HG03558 (cell line): Measurements from ENCODE around the gene UBASH3A.

Source experiments
- ATAC-seq: cut with Tn5 transposase; IDR thresholded peaks from one replicate; pipeline ENCODE4 v1.9.1; 2021; ENCODE audit warnings: moderate number of reproducible peaks; ENCODE audit not compliant: unreplicated experiment; ENCODE audit errors: extremely low read depth

The UBASH3A gene

DNA sequence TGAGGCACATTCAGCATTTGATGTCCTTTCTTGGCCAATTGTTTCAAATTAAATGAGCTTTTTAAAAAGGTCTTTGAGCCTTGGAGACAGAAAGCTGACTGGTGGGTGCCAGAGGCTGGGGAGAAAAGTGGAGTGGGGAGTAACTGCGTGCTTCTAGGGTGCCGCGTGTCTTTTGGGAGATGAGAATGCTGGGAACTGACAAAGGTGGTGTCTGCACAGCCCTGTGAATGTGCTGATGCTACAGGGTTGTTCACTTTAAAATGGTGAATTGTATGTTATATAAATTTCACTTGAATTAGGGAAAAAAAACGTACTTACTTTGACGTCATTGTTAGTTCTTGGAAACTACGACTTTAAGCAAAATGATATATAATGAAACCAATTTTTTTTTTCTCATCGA lies 29.2 kb upstream of the UBASH3A start:
- no peak for ATAC-seq

DNA sequence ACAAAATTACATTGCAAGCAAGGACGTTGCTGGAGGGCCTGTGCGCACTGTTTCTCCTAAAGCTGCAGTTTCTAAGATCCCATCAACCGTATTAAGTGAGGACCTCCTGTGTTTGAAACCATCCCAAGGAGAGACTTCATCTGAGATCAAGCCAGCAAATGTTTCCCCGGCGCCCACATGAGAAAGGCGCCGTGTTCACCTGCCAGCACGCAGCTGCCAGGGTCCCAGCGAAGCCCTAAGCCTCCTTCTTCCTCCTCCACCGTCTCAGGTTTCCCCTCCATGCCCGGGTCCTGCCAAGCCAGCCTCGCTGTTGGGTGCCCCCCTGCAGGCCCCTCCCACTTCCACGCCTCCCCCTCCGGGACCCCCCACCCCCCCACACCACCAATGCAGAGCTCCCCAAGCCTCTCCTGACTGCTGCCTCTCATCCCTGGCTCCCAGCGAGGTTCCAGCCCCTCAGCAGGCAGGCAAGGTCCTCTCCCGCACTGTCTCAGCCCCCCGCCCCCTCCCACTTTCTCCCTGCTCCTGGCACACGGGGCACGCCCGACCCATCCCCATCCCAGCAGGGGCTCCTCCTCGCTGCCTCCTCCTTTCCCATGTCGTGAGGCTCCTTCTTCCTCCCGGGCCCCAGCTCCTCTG lies 28.7 kb upstream of the UBASH3A start:
- no peak for ATAC-seq

DNA sequence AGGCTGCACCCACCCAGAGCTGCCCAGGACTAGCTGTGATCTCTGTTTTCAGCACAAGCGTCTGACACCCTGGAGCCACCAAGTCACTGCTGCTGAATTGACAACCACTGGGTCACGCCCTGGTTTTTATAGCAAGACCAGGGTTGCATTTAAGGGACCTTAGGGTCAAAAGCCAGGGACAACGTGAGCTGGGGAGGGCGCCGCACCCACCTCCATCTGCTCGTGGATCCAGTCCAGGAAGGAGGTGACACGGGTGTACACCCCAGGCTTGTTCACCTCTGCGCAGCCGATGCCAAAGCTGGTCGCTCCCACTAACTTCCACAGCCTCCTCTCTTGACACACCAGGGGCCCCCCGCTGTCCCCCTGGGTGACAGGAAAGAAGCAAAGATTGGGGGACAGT lies 28.2 kb upstream of the UBASH3A start:
- ATAC-seq, result no peak

DNA sequence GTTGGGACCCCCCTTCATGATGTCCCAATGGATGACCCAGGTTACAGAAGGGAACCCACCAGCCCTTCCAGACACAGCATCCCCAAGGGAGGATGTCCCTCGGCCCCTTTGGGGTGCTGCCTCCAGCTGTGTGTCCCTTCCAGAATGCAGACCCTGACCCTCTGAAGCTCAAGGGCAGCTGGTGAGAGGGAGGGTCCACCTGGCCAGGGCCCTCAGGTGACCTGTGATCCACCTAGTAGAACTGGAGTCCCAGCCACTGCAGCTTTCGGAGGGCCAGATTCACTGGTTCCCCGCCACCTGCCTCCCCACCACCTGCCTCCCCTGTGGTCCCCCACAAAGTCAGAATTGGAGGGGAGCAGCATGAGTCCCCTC lies 27.8 kb upstream of the UBASH3A start:
- no peak for ATAC-seq

DNA sequence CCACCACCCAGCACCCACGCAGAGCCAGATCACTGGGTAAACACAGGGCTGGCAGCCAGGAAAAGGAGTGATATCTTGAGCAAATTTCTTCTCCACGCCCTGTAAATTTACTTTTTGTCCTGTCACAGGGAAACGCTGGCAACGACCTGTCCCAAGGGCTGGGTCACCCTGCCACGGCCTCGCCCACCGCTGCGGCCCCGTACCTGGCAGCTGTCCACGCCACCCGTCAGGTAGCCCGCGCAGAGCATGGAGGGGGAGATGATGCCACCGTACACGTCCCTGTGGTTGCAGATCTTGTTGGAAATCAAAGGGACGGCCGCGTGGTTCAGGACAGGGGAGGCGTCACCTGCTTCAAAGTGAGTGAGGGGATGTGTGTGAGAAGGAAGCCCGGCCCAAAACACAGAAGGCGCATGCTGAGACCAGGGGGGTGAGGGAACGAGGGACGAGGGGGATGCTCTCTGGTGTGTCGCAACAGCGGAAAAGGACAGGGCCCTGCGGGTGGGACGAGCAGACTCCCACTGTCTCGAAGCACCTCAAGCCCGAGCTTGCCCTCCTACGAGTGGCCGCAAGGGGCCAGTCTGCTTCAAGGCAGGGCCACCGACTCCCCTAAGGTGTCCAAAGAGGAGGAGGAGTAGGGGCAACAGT lies 27.2 kb upstream of the UBASH3A start:
- ATAC-seq, result no peak

DNA sequence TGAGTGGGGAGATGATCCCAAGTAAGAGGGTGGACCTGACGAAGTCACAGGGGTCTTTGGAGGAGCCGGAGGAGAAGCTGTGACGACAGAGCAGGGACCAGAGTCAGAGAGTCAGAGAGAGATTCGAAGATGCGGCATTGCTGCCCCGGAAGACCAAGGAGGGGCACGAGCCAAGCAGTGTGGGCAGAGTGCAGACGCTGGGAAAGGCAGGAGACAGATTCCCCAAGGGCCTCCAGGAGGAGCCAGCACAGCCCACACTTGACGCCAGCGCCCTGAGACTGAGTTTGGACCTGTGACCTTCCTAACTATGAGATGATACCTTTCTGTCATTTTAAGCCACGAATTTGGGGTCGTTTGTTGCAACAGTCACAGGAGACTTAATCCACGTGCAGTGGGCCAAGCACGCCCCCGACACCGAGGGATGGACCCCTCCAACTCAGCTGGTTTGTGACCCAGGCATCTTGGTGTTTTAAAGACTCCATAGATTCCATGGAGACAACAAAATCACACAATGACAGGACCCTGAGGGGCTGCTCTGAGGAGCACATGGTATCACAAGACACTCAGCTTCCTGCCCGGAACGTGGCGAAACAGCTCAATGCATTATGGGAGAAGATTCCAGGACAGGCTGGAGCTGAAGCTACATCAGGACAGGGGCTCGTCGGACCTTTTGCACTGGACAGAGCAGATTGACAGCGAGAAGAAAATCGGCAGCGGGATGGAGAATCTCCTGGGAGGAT lies 26.3 kb upstream of the UBASH3A start:
- ATAC-seq, result no peak

DNA sequence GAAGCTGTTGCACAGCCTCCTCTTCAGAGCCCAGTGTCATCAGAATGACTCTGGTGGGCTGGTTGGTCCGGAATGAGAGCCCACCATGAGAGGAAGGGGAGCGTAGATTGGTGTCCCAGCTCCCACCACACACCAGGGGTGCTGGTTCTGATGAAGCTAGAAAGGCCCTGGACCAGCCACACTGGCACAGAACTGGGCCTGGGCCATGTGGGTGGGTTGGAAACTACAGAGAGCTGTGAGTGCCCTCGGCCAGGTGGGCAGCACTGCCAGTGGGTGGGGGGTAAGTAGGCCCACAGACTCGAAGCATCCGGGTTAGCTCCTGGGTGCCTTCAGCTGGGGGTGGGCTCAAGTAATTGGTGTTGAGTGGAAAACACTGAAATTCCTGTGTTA lies 25.8 kb upstream of the UBASH3A start:
- no peak for ATAC-seq

DNA sequence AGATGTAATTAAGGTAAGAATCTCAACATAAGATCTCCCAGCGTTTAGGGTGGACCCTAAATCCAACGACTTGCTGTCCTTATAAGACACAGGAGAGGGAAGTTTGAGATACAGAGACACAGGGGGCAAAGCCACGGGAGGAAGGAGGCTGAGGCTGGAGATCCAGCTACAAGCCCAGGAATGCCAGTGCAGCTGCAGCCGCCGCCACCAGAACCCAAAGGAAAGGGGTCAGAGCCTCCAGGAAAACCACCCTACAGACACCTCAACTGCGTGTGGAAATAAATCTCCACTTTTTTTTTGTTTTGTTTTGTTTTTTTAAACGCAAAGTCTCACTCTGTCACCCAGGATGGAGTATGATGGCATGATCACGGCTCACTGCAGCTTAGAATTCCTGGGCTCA lies 25.3 kb upstream of the UBASH3A start:
- ATAC-seq, result no peak

DNA sequence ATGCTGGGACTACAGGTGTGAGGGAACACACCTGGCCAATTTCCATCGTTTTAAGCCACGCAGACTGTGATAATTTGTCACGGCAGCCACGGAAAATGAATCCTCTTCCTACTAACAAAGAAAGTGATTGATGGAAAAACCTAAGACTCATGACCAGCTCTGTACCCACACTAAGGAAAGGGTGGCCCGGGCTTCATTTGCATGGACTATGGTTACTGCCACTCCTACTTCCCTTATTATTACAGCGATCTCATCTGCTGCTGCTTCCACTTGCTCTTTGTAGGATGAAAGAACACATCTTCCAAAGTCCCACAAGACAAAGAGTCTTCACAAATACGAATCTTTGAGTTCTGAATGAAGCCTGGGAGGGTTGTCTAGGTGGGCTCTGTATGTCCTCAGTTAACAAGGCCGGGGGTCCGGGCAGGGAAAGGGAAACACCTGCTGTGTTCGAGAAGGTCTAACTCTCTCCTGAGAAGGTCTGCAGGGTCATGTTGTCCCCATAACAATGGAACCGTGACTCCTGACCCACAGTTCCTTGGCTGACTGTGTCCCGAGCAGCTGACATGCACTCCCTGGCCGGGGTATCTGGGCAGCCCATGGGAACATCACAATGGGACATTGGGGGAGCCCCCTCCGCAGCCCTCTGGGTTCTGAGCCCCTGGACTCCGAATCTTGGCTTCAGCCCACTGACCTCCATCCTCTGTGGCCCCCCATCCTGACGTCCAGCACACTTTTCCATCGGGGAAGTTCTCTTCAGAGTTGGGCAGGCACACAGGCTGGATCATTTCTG lies 24.1 kb upstream of the UBASH3A start:
- ATAC-seq, result no peak

DNA sequence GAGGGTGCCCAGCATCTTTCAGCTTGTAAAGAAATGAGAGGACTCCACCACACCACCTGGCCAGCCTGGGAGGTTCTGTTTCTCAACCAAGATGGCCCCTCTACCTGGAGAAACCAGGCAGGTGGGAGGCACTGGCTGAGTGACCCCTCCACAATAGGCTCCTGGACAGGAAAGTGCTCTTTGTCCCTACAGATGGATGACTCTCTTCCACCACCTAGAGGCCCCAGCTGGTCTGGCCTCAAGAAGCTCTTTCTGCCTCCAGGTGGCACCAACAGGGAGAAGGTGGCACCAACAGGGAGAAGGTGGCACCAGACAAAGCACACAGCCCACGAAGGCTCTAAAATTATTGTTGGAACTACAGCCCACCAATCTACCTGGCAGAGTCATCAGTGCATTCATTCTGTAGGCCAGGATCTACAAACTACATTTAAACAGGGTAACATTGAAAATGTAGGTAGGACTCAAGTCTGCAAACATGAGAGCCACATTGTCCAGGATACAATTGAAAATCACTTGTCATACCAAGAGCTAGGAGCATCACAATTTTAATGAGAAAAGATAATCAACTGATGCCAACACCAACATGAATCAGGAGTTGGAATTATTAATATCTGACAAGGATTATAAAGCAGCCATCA lies 22.2 kb upstream of the UBASH3A start:
- no peak for ATAC-seq

DNA sequence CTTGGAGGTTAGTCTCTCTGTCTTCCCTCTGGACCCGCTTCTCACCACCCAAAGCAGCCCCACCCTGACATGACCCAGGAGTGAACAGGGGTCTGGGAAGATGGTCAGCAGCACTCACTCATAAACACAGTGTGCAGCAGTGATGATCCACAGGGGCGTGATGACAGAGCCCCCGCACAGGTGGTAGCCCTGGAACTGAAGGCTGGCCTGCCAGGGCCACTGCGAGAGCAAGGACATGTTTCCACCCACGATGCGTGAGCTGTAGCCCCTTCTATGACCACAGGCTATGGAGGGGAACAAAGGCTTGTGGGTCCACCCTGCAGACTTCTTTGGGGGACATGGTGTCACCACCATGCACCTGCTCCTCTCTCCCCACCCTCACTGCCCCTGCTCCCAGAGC lies 20.8 kb upstream of the UBASH3A start:
- no peak for ATAC-seq

DNA sequence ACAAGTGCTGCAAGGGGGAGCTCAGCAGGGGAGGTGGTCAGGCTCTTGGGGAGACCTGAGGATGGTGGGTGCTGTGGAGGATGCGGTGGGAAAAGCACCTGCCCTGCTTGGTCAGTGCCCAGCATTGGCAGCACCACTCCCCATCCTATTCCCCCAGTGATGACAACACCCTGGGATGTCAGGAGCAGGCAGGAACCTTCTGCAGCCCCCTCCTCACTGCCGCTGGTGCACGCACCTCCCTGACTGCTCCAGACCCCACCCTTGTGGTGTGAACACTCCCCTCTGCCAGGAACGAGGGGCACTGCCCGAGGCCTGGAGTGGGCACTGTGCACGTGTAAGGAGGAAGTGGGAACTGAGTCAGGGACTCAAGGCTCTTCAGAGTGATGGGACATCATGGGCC lies 20.4 kb upstream of the UBASH3A start:
- ATAC-seq, result no peak

DNA sequence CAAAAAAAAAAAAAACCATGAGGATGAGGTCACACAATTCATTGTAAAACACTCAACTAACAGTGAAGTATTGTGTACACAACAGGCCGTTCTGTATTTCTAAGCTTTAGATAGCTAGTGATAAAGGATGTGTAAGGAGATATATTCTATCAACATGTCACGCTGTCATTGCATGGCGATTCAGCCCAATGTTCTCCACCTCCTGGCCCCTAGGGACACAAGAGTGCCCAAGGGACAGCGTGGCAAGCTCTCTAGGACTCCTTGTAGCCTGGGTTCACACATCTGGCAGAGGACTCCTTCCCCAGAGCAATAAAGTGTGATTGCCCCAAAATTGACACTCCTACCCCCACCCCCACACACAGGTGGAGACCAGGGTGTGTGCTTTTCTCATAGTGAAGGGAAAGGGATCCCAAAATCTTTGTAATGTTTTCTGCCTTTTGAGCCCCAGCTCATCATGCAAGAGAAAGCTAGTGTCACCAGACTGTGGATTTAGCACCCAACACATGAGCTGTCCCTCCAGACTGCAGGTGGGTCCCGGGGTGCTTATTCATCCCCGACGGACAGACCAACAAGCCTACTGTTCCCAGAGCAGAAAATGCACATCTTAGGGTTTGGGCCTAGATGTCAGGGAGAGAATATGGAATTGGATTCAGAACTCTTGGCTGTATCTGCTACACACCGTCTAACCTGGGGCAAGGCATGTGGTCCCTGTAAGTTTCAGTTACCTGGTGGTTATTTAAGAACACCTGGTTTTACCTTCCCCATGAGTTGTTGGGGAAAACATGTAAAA lies 19.4 kb upstream of the UBASH3A start:
- ATAC-seq, result no peak

DNA sequence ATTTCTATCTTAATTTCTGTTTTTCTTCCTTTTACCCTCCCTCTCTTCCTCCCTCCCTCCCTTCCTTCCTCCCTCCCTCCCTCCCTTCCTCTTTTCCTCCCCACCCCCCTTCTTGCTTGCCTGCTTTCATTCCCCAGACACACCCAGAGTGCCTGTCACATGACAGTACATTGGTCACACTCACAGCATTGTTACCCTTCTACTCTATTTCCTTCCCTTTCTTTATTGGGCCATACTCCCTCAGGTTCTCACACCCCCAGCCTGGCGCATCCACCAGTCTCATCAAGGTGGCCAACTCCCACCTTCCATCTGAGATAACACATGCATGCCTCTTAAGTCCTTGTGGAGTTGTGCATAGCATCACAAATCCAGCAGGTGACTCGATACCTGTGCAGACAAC lies 18.7 kb upstream of the UBASH3A start:
- ATAC-seq, result no peak

DNA sequence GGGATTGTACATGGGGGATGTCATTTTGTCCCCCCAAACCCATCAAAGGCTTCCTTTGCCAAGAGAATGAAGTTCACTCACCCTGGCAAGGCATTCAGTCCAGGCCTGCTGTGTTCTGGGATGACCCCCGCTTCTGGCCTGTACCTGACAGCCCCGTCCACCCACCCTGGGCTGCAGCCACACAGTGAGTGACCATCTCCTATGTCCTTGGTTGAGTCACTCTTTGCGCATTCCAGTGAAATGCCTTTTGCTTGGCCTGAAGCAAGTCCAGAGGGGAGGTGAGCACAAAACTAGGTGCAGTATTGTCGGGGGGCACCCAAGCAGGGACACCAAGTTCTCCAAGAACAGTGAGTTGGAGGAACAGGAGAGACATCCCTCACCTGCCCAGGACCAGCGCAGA lies 18.1 kb upstream of the UBASH3A start:
- no peak for ATAC-seq

DNA sequence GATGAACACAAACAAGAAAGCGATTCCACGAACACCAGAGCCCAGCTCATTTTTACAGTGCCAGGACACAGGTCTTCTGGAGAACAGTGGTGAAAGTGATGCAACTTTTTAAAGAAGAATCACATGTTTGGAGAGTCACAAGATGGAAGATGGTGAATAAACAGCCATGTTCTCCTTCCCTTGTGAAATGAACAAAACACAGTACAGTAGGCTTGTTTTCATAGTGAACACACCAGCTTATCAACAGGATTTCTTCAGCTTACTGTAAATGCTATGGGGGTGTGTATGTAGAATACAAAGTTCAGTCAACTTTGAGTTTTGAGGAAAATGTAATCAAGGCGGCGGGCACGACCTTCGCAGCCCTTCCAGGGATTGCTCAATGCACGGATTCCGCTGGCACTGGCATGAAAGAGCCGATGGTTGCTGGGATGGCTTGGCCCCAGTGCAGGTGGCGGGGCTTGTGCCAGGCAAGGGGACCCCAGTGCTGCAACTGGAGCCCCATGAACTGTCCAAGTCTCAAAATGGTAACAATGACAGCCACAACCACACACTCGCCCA lies 17.6 kb upstream of the UBASH3A start:
- ATAC-seq, result no peak

DNA sequence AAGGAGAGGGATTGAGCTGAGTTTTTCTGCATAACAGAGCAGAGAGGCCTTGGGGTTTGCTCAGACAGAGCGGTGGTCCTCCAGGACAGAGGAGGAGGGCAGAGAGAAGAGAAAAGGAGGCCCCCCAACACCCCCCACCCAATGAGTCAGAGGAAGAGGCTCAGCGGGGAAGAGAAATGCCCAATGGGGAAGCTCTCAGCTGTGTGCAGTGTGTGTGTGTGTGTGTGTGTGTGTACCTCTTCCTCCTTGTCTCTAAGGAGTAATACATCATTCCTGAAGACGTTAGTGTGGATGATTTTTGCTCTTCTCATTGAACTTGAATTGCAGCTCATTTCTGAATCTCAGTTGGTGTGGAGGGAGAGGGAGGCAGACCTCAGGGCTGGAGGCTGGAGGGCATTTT lies 16.5 kb upstream of the UBASH3A start:
- ATAC-seq, result no peak

DNA sequence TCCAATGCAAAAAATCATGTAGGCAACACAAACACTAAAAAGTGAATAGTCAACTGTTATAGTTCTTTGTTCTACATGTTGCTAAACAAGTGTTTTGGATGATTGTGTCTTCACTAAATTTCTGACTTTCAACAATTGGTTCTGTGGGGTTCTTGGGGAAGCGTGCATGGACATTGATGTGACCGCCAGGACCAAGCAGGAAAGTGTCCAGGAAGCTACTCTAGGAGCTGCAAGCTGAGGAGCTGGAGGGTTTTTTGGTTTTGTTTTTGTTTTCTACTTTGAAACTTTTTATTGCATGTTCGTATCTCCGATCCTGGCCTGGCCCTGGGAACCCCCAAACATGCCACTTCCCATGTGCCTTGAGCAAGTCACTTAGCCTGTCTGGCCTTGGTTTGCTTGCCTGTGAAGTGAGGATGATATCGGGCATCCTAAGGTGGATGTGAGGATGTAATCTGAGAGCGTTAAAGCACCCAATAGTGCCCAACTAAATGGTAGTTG lies 15.8 kb upstream of the UBASH3A start:
- no peak for ATAC-seq

DNA sequence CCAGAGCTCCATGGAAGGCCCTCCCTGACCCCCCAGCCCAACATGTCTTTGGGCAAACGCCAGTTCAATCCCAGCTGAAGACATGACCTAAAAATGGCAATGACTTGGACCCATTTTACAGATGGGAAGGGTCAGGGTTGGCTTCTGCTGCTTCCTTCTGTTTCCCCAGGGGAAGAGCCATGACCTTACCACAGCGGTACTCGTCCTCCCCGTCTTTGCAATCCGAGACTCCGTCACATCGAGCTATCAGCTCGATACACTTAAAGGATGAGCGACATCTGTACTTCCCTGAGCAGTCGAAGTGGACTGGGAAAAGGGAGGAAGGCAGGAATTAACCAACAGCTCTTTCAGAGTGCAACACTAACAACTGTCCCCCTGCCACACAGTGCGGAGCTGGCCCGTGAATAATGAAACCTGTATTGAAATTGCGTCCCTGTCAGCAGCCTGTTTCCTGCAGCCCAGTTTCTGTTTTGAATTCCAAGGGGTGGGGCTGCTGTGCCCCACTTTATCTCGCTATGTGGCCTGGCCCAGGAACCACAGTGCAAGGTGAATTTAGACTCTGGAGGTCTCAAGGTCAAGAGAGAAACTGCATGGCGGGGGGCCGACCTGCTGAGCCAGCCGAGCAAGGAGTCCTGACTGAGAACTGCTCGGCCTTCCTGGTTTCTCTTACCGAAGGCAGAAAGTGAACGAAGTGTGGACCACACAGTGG lies 14.8 kb upstream of the UBASH3A start:
- ATAC-seq, result no peak
